Skin of body (tissue), 2 donors: ENCODE data around the gene SUPT6H. TPM values are rescaled to one million over a fixed set of nuclear protein-coding genes. Genes with fewer than 3 reads are reported as not detected.
"Not testable (repeated sequence)": the region's sequence is repeated elsewhere in the genome, so short reads cannot be mapped to it uniquely, and the experiment has no call there.

Experiments
- DNase-seq: peaks from one replicate; lab custom pipeline; 2025; lab: John Stamatoyannopoulos, UW
- total RNA-seq: library from RNA; depleted of rRNA; stranded (reverse); fragments of >200 nt; gene quantifications from one replicate; pipeline ENCODE4 v1.2.3, GENCODE V29; 2014

SUPT6H gene
- total RNA-seq, 1 donor from 2014 or later, result 56.5 TPM

- DNase-seq, result peak; percentile 79
Measured at GRCh38 chr17:28718333-28719020, 56.5 kb downstream of the SUPT6H start.

- no peak for DNase-seq
Measured at GRCh38 chr17:28719021-28719433, 57.0 kb downstream of the SUPT6H start.

GRCh38 chr17:28720247-28720996 lies 58.4 kb downstream of the SUPT6H start:
- DNase-seq, result peak; percentile 70

- not testable (repeated sequence) for DNase-seq
Measured at GRCh38 chr17:28720997-28721329, 59.0 kb downstream of the SUPT6H start.

- no peak for DNase-seq
Measured at GRCh38 chr17:28722417-28723158, 60.6 kb downstream of the SUPT6H start.

- DNase-seq, result no peak
Measured at GRCh38 chr17:28723159-28723835, 61.3 kb downstream of the SUPT6H start.

GRCh38 chr17:28723836-28724499 lies 62.0 kb downstream of the SUPT6H start:
- not testable (repeated sequence) for DNase-seq

- no peak for DNase-seq
Measured at GRCh38 chr17:28724500-28725165, 62.6 kb downstream of the SUPT6H start.

- DNase-seq, result no peak
Measured at GRCh38 chr17:28725166-28725659, 63.2 kb downstream of the SUPT6H start.

- DNase-seq, result peak; percentile 71
Measured at GRCh38 chr17:28725660-28726225, 63.7 kb downstream of the SUPT6H start.

- peak; percentile 71 for DNase-seq
Measured at GRCh38 chr17:28726226-28726626, 64.2 kb downstream of the SUPT6H start, which contains the start of gene TLCD1. Gene TLCD1 (minus strand): TSS chr17:28726233. CDS start chr17:28726097, 136 bp downstream.

GRCh38 chr17:28726627-28727491 lies 64.9 kb downstream of the SUPT6H start:
- peak; percentile 92 for DNase-seq

GRCh38 chr17:28728364-28729200 lies 66.6 kb downstream of the SUPT6H start, which contains the start of gene NEK8:
Gene NEK8 (plus strand): TSS chr17:28728788. CDS start chr17:28728814, 26 bp downstream.
- DNase-seq, result peak; percentile 96

- no peak for DNase-seq
Measured at GRCh38 chr17:28729950-28730330, 67.9 kb downstream of the SUPT6H start.

GRCh38 chr17:28733346-28733745 lies 71.3 kb downstream of the SUPT6H start:
- DNase-seq, result no peak

- no peak for DNase-seq
Measured at GRCh38 chr17:28734712-28735241, 72.8 kb downstream of the SUPT6H start.

- DNase-seq, result no peak
Measured at GRCh38 chr17:28735242-28735722, 73.3 kb downstream of the SUPT6H start.
